Liver (tissue), 9 donors: ENCODE data around the gene MOB3C. TPM values are rescaled to one million over a fixed set of nuclear protein-coding genes. Genes with fewer than 3 reads are reported as not detected.

Experiments used
- DNase-seq: peaks from one replicate; pipeline ENCODE4 v3.0.0-alpha.2; 2017; ENCODE audit warnings: low spot score
- H3K27ac ChIP-seq, 2 donors: one replicate each; pipeline ENCODE4 v1.7.0; 2013; ENCODE audit warnings: inconsistent platforms in 2 of 2, low read length in 2 of 2, control low read depth in 1 of 2, low read depth in 1 of 2, mild to moderate bottlenecking in 1 of 2
- H3K27me3 ChIP-seq, 4 donors: one replicate each; pipeline versions ENCODE4 v1.6.1 to v1.7.0; 2013; ENCODE audit warnings: low read length in 3 of 4, inconsistent platforms in 1 of 4, mild to moderate bottlenecking in 1 of 4, moderate library complexity in 1 of 4; ENCODE audit not compliant: control insufficient read depth in 4 of 4, insufficient read depth in 4 of 4
- H3K36me3 ChIP-seq, 4 donors: one replicate each; pipeline versions ENCODE4 v1.6.1 to v1.7.0; 2013; ENCODE audit warnings: low read length in 3 of 4, mild to moderate bottlenecking in 3 of 4, low read depth in 1 of 4, moderate library complexity in 1 of 4; ENCODE audit not compliant: control insufficient read depth in 4 of 4, insufficient read depth in 3 of 4
- H3K4me1 ChIP-seq, 4 donors: one replicate each; pipeline versions ENCODE4 v1.6.1 to v1.7.0; 2013; ENCODE audit warnings: low read length in 3 of 4, mild to moderate bottlenecking in 3 of 4, moderate library complexity in 1 of 4; ENCODE audit not compliant: control insufficient read depth in 4 of 4, insufficient read depth in 4 of 4
- H3K4me3 ChIP-seq, 3 donors: one replicate each; pipeline versions ENCODE4 v1.6.1 to v1.7.0; 2013; ENCODE audit warnings: low read length in 3 of 3, control low read depth in 1 of 3, low read depth in 1 of 3, mild to moderate bottlenecking in 1 of 3
- H3K9ac ChIP-seq, 2 donors: one replicate each; pipeline ENCODE4 v1.7.0; 2013; ENCODE audit warnings: low read length in 2 of 2, mild to moderate bottlenecking in 2 of 2, moderate library complexity in 2 of 2, control low read depth in 1 of 2, low read depth in 1 of 2
- H3K9me3 ChIP-seq, 4 donors: one replicate each; pipeline versions ENCODE4 v1.6.1 to v1.7.0; 2013; ENCODE audit warnings: low read length in 3 of 4; ENCODE audit not compliant: control insufficient read depth in 4 of 4
- EGR1 ChIP-seq, 2 donors: IDR thresholded peaks; 2 replicates each; pipeline ENCODE4 v1.6.1; 2016 to 2018; ENCODE audit warnings: antibody characterized with exemption in 2 of 2, low read depth in 2 of 2
- FOXA1 ChIP-seq: IDR thresholded peaks from 2 replicates; pipeline ENCODE4 v1.6.1; 2016; ENCODE audit warnings: antibody characterized with exemption
- FOXA2 ChIP-seq: IDR thresholded peaks from 2 replicates; pipeline ENCODE4 v1.6.1; 2016; ENCODE audit warnings: antibody characterized with exemption
- GABPA ChIP-seq, 2 donors: IDR thresholded peaks in 1 of 2; conservative IDR thresholded peaks in 1 of 2; 2 replicates each; pipeline ENCODE4 v1.6.1; 2016; ENCODE audit warnings: antibody characterized with exemption in 2 of 2, mild to moderate bottlenecking in 1 of 2, moderate library complexity in 1 of 2
- HNF4A ChIP-seq, 2 donors: conservative IDR thresholded peaks; 2 replicates each; pipeline ENCODE4 v1.6.1; 2016; ENCODE audit warnings: antibody characterized with exemption in 2 of 2, mild to moderate bottlenecking in 2 of 2
- HNF4G ChIP-seq: IDR thresholded peaks from 2 replicates; pipeline ENCODE4 v1.6.1; 2016; ENCODE audit warnings: antibody characterized with exemption
- JUND ChIP-seq, 2 donors: IDR thresholded peaks; 2 replicates each; pipeline ENCODE4 v1.6.1; 2016; ENCODE audit warnings: antibody characterized with exemption in 2 of 2
- NR2F2 ChIP-seq: IDR thresholded peaks from 2 replicates; pipeline ENCODE4 v1.6.1; 2016; ENCODE audit warnings: antibody characterized with exemption
- RAD21 ChIP-seq, 2 donors: IDR thresholded peaks; 2 replicates each; pipeline ENCODE4 v1.6.1; 2016; ENCODE audit warnings: antibody characterized with exemption in 2 of 2, mild to moderate bottlenecking in 2 of 2
- RXRA ChIP-seq, 2 donors: IDR thresholded peaks; 2 replicates each; pipeline ENCODE4 v1.6.1; 2017 to 2018; ENCODE audit warnings: antibody characterized with exemption in 2 of 2, mild to moderate bottlenecking in 1 of 2
- SP1 ChIP-seq: IDR thresholded peaks from 2 replicates; pipeline ENCODE4 v1.6.1; 2018; ENCODE audit warnings: antibody characterized with exemption, mild to moderate bottlenecking
- TAF1 ChIP-seq: conservative IDR thresholded peaks from 2 replicates; pipeline ENCODE4 v1.6.1; 2016; ENCODE audit warnings: antibody characterized with exemption, mild to moderate bottlenecking
- YY1 ChIP-seq: IDR thresholded peaks from 2 replicates; pipeline ENCODE4 v1.6.1; 2016; ENCODE audit warnings: antibody characterized with exemption, mild to moderate bottlenecking
- WGBS: extraction: QIAGEN DNeasy Blood & Tissue Kit; methylation state at CpG from one replicate; pipeline ENCODE4 v1.1.7; 2013; 5-methylcytosine and 5-hydroxymethylcytosine counted together
- polyA plus RNA-seq, 2 donors: library from polyadenylated mRNA; stranded (reverse) in 1 of 2; unstranded in 1 of 2; fragments of 200-250 nt in 1 of 2; fragments of >200 nt in 1 of 2; fragmentation: Nextera tagmentation in 1 of 2; extraction: Ambion mirVana in 1 of 2; gene quantifications; one replicate each; pipeline versions ENCODE4 v1.2.1 to v1.2.3, GENCODE V29; 2013 to 2015
- total RNA-seq, 2 donors: library from RNA; depleted of rRNA; stranded (reverse); fragments of >200 nt; gene quantifications; one replicate each; pipeline ENCODE4 v1.2.3, GENCODE V29; 2014
- TF ChIP-seq, protein P1 (sequence below): IDR thresholded peaks from 2 replicates; pipeline ENCODE4 v1.6.1; 2016; ENCODE audit warnings: antibody characterized with exemption
- TF ChIP-seq, protein P2 (sequence below): IDR thresholded peaks from 2 replicates; pipeline ENCODE4 v1.6.1; 2016; ENCODE audit warnings: antibody characterized with exemption
- TF ChIP-seq, protein P3 (sequence below): fragments of 150-350 bp; IDR thresholded peaks from 2 replicates; pipeline ENCODE4 v1.5.1; 2017; ENCODE audit warnings: improper control_type of control experiment, low read depth, low read length; ENCODE audit not compliant: missing input control
- TF ChIP-seq, protein P4 (sequence below): IDR thresholded peaks from 2 replicates; pipeline ENCODE4 v1.6.1; 2016; ENCODE audit warnings: antibody characterized with exemption
- TF ChIP-seq, protein P5 (sequence below): IDR thresholded peaks from 2 replicates; pipeline ENCODE4 v1.6.1; 2016; ENCODE audit warnings: antibody characterized with exemption, mild to moderate bottlenecking
- donor health status: healthy.
- donor health status: healthy.
- donor health status: healthy.
- donor health status: healthy.
- donor health status: healthy.

Gene MOB3C
- total and polyA plus RNA-seq, 4 donors: 2.3 to 7.9 (median 5.4) TPM

DNA sequence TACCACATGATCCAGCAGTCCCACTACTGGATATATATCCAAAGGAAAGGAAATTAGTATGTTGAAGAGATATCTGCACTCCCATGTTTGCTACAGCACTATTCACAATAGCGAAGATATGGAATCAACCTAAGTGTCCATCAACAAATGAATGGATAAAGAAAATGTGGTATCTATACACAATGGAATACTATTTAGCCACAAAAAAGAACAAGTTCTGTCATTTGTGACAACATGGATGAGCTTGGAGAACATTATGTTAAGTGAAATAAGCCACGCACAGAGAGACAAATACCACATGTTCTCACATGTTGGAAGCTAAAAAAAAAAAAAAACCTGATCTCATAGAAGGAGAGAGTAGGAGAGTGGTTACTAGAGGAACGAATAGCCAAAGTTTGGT, 33.9 kb upstream of the MOB3C start (continued):
- TF ChIP-seq YY1 (no peak), NR2F2 (no peak), TAF1 (no peak)
- TF ChIP-seq, protein P1, sequence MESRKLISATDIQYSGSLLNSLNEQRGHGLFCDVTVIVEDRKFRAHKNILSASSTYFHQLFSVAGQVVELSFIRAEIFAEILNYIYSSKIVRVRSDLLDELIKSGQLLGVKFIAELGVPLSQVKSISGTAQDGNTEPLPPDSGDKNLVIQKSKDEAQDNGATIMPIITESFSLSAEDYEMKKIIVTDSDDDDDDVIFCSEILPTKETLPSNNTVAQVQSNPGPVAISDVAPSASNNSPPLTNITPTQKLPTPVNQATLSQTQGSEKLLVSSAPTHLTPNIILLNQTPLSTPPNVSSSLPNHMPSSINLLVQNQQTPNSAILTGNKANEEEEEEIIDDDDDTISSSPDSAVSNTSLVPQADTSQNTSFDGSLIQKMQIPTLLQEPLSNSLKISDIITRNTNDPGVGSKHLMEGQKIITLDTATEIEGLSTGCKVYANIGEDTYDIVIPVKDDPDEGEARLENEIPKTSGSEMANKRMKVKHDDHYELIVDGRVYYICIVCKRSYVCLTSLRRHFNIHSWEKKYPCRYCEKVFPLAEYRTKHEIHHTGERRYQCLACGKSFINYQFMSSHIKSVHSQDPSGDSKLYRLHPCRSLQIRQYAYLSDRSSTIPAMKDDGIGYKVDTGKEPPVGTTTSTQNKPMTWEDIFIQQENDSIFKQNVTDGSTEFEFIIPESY: no peak

DNA sequence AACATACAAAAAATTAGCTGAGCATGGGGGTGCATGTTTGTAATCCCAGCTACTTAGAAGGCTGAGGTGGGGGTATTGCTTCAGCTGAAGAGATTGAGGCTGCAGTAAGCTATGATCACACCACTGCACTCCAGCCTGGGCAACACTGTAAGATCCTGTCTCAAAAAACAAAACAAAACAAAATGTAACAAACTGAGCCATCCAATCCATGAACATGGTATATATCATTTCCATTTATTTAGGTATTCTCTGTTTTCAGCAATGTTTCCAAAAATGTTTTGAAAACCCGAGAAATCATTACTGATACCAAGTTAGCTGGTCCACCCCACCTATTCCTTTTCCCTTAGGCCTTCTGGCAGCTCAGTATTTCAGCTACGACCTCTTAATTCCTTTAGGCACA, 33.2 kb upstream of the MOB3C start:
- no peak for TF ChIP-seq RXRA (IDR thresholded peaks at IDR 0.05)
- TF ChIP-seq, protein P2, sequence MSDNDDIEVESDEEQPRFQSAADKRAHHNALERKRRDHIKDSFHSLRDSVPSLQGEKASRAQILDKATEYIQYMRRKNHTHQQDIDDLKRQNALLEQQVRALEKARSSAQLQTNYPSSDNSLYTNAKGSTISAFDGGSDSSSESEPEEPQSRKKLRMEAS: no peak
- no peak for TF ChIP-seq JUND (IDR thresholded peaks at IDR 0.05)
- TF ChIP-seq GABPA (IDR thresholded peaks at IDR 0.05 in 1 of 2, conservative IDR thresholded peaks at IDR 0.05 in 1 of 2): no peak
- no peak for TF ChIP-seq HNF4A (conservative IDR thresholded peaks at IDR 0.05)
- TF ChIP-seq EGR1 (IDR thresholded peaks at IDR 0.05; ENCODE audit: low read depth in 2 of 2): no peak
- TF ChIP-seq FOXA2: no peak
- TF ChIP-seq FOXA1: no peak
- TF ChIP-seq, protein P3, sequence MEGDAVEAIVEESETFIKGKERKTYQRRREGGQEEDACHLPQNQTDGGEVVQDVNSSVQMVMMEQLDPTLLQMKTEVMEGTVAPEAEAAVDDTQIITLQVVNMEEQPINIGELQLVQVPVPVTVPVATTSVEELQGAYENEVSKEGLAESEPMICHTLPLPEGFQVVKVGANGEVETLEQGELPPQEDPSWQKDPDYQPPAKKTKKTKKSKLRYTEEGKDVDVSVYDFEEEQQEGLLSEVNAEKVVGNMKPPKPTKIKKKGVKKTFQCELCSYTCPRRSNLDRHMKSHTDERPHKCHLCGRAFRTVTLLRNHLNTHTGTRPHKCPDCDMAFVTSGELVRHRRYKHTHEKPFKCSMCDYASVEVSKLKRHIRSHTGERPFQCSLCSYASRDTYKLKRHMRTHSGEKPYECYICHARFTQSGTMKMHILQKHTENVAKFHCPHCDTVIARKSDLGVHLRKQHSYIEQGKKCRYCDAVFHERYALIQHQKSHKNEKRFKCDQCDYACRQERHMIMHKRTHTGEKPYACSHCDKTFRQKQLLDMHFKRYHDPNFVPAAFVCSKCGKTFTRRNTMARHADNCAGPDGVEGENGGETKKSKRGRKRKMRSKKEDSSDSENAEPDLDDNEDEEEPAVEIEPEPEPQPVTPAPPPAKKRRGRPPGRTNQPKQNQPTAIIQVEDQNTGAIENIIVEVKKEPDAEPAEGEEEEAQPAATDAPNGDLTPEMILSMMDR: no peak
- no peak for TF ChIP-seq SP1
- TF ChIP-seq RAD21 (IDR thresholded peaks at IDR 0.05): no peak
- TF ChIP-seq YY1: no peak
- TF ChIP-seq, protein P4, sequence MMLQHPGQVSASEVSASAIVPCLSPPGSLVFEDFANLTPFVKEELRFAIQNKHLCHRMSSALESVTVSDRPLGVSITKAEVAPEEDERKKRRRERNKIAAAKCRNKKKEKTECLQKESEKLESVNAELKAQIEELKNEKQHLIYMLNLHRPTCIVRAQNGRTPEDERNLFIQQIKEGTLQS: no peak
- no peak for TF ChIP-seq TAF1
- TF ChIP-seq, protein P1: no peak
- TF ChIP-seq, protein P5, sequence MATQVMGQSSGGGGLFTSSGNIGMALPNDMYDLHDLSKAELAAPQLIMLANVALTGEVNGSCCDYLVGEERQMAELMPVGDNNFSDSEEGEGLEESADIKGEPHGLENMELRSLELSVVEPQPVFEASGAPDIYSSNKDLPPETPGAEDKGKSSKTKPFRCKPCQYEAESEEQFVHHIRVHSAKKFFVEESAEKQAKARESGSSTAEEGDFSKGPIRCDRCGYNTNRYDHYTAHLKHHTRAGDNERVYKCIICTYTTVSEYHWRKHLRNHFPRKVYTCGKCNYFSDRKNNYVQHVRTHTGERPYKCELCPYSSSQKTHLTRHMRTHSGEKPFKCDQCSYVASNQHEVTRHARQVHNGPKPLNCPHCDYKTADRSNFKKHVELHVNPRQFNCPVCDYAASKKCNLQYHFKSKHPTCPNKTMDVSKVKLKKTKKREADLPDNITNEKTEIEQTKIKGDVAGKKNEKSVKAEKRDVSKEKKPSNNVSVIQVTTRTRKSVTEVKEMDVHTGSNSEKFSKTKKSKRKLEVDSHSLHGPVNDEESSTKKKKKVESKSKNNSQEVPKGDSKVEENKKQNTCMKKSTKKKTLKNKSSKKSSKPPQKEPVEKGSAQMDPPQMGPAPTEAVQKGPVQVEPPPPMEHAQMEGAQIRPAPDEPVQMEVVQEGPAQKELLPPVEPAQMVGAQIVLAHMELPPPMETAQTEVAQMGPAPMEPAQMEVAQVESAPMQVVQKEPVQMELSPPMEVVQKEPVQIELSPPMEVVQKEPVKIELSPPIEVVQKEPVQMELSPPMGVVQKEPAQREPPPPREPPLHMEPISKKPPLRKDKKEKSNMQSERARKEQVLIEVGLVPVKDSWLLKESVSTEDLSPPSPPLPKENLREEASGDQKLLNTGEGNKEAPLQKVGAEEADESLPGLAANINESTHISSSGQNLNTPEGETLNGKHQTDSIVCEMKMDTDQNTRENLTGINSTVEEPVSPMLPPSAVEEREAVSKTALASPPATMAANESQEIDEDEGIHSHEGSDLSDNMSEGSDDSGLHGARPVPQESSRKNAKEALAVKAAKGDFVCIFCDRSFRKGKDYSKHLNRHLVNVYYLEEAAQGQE: no peak
- TF ChIP-seq NR2F2: no peak
- no peak for TF ChIP-seq HNF4G
- H3K36me3 ChIP-seq: peaks cover 0 to 26% (median 22%) of the 10 kb centered on the region in 4 donors
- no peak overlapping the region for H3K4me3 ChIP-seq
- 100% methylated on average over 2 of the region's 2 CpGs for WGBS
- no peaks in the 10 kb centered on the region for H3K27me3 ChIP-seq
- DNase-seq: no peak
- no peaks in the 10 kb centered on the region for H3K4me1 ChIP-seq
- H3K9ac ChIP-seq: no peak overlapping the region
- H3K27ac ChIP-seq: no peak overlapping the region
- no peaks in the 10 kb centered on the region for H3K9me3 ChIP-seq
